GM21390 (cell line): ENCODE measurements around the gene CFAP221.
A peak's percentile ranks its signal among the peaks of the same experiment; 100 is the strongest.

Experiments used
- ATAC-seq: cut with Tn5 transposase; IDR thresholded peaks from one replicate; pipeline ENCODE4 v1.9.1; 2021; ENCODE audit not compliant: unreplicated experiment

The CFAP221 gene

DNA sequence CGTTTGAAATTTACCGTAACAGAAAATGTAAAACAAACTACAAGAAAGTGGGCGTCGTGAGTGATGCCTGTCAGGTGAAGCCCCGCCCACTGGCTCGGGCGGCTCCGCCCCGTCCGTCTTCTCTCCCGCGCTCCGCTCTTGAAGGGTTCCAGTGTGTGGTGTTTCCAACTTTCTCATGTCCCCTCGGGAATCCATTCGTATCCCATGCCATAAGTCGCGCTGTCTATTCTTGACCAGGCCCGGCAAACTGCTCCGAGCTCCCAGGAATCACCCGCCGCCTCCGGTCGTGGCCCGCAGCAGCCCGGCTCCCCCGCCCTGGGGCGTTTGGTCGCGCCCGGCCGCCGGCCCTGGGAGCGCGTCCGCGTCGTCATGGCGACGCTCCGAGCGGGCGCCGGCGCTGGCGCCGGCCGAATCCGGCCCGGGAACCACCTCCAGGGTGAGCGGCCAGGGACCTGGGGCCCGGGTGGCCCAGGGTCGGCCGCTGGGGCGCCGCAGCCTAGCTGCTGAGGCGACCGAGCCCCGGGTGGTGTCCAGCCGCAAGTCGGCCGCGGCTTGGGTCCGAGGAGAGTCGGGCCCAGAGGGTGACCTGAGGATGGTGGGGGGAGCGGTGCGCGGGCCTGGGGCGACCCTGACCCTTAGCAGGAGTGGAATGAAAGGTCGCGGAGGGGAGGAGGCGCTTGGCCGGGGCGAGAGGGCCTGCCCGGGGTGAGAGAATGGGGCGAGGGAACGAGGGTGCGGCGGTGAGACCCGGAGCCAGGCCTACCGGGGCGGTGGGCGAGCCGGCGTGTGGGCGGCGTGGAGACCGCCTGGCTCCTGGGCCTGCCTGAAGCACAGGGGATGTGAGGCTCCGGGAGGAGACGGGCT is at the start of gene CFAP221:
Gene CFAP221, plus strand, starts transcription at position 375 of the 864 bp plus-strand sequence. CDS start 1,683 bp downstream, outside the sequence.
- ATAC-seq = peak; percentile 88

DNA sequence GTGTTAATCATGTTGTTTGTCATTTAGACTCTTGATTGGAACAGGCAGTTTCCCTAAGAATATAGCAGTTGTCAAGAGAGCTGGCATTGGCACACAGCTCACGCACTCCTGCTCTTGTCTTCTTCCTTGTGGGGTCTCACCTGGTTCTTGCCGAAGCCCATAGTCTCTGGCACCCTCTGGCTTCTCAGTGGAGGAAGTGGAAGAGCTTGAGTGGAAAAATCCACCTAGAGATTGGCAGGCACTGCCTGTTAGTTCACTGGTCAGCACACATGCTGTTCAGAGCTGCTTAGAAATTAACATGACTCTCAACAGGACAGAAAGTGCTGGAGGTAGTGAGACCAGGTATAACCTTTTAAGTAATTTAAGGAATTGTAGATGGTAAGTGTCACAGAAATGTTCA is 48.3 kb upstream of the CFAP221 start:
- ATAC-seq = no peak

DNA sequence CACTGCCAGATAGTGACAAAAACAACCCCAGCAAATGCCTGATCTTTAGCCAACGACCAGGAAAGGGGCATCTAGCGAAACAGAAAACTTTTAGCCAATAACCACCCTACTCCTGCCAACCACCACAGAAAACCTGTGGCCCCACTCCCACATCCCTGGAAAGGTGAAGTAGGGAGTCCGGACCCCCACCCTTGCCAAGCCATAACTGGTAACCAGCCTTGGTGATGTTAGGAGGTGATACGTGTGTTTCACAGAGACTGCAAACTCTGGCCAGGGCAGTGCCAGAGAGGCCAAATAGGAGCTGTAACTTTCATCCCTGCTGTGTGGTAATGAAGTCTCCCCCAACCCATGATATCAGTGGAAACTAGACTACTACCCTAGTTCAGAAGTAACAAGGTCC is 47.6 kb upstream of the CFAP221 start:
- no peak for ATAC-seq

DNA sequence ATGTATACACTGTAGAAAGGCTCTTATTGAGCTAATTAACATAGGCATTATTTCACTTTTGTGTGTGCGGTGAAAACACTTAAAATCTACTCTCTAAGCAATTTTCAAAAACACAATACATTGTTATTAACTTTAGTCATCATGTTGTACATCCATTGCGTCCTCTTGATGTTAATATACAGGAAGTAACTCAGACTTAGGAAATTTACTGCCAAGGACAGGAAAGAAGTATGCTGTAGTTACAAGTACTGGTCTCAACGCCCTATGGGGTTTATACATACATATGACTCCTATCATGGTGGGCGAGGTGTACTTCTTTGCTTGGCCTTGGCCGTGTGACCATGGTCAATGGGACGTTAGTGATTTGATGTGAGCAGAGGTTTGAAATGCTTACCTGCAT is 35.5 kb upstream of the CFAP221 start:
- ATAC-seq = no peak

DNA sequence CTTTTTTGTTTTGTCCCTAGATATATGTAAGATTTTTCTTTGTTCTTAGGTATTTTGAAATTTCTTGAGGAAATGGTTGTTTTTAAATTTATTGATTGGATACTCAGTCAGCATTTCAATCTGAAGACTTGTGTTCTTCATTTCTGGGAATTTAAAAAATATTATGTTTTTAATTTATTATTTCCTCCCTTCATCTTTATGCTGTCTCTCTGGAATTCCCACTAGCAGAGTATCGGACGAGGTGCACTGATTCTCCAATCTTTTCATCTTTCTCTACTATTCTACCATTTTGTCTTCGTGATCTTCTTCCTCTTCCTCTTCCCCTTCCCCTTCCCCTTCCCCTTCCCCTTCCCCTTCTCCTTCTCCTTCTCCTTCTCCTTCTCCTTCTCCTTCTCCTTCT is 32.3 kb upstream of the CFAP221 start:
- no peak for ATAC-seq

DNA sequence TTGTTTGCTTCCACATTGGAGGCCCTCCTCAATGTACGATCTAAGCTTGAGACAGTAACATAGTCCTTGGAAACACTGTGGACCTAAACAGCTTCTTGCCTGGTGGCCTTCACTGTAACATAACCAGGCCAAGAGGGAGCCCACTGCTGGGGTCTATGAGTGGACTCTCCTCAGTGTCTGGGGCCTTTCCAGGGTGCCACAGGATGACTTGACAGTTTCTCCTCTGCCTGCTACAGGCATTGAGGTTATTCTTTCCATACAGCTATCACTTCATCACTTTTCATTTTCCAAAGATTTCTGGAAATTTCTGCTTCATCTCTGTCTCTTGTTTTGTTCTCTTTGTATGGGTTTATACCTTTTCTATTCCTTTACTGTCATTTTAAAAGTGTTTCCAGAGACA is 31.3 kb upstream of the CFAP221 start:
- ATAC-seq = no peak

DNA sequence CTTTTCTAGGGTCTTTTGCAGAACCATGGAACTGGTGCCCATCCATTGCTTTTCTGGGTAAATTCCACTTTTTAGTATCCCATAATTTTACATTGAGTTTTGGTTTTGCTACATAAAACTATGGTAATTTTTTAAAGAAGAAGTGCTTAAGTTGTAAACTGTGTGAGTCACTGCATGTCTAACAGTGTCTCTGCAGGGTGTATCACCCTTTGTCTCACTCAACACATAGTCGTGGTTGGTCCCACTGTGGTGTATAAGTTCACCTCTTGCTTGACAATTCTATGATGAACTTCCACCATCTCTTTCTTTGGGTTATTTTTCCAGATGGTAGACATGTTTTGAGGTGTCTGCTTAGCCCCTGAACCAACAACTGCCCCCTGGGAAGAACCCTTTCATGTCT is 30.4 kb upstream of the CFAP221 start:
- no peak for ATAC-seq

DNA sequence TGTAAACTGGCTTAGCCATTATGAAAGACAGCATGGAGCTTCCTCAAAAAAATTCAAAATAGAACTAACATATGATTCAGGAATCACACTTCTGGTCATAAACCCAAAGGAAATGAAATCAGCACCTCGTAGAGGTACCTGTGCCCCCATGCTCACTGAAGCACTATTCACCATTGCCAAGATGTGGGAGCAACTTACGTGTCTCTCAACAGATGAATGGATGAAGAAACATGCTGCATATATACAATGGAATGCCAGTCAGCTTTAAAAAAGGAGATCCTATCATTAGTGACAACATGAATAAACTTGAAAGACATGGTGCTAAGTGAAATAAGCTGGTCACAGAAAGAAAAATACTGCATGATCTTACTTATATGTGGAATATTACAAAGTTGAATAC is 28.1 kb upstream of the CFAP221 start:
- no peak for ATAC-seq

DNA sequence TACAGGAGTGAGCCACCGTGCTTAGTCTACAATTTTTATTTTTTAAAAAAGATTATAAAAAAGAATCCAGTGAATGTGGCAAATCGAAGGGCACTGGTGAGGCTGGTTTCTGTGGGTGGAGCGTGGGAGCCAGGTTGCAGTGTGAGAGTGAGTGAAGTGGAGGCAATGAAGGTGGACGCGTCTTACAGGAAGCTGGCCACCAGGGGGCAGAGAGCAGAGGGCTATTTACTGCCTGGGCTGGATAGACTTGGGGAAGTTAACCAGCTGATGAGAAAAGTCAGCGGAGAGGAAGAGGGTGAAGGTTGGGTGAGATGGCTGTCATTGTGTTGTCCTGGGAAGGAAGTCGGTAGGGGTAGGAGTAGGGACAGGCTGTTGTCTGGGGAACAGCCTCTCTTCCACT is 26.8 kb upstream of the CFAP221 start:
- peak; percentile 87 for ATAC-seq

DNA sequence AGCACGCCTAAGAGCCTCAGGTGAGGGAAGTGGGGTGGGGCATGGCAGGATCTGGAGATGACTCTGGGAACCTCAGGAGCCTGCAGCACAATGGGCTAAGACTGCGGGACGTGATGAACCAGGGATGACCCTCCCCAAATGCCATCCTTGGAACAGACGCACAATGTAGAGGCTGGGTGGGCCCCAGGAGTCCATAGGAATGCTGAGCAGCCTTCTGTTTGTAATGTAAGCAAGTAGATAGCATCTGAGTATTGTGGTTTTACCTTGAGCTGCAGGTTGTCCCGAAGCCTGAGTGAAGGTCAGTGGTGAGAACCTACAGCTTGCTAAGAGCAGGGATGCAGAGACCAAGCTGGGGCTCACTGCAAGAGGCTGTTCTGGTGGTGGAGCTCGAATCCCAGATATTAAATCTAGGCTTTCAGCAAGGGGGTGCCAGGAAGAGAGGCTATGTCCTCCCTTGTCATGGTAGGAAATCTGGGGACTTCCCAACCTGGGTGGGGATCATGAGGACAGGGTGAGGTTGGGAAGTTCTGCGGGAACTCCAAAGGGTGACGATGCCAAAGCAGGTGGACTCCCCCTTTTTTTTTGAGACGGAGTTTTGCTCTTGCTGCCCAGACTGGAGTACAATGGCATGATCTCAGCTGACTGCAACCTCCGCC is 25.7 kb upstream of the CFAP221 start:
- no peak for ATAC-seq

DNA sequence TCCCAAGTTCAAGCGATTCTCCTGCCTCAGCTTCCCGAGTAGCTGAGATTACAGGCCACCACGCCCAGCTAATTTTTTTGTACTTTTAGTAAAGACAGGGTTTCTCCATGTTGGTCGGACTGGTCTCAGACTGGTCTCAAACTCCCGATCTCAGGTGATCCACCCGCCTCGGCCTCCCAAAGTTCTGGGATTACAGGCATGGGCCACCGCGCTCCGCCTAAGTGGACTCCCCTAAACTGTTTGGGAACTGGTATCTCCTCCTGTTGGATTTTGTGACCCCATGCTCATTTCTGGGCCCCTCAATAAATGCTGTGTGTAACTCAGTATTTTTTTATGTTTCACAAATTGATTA is 25.2 kb upstream of the CFAP221 start:
- ATAC-seq = no peak

DNA sequence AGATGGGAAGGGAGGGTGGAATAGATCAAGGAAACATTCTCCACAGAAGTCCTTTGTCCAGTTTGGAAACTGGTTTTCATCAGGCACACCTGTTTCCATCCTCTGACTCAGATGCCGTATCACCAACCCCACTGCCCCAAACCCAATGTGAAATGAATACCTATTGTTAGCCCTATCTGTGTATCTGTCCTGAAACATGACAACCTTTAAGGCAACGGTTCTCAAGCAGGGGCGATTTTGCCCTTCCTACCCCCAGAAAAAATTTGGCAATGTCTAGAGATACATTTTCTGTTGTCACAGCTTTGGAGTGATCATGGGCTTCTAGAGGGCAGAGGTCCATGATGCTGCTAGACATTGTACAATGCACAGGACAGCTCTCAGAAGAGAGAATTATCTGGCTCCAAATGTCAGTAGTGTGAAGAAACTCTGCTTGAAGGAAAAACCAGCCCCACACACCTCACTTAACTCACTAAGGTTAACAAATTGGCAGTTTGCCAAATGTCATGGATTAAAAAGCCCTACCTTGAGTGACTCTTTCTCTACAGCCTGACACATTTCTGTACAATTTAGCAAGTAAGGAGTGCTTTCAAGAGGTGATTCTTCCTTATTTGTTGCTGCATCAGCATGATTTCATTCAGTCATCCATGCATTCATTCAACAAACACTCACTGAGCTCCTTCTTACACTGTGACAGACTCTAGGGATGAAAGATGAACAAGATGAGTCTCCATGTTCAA is 23.4 kb upstream of the CFAP221 start:
- no peak for ATAC-seq

DNA sequence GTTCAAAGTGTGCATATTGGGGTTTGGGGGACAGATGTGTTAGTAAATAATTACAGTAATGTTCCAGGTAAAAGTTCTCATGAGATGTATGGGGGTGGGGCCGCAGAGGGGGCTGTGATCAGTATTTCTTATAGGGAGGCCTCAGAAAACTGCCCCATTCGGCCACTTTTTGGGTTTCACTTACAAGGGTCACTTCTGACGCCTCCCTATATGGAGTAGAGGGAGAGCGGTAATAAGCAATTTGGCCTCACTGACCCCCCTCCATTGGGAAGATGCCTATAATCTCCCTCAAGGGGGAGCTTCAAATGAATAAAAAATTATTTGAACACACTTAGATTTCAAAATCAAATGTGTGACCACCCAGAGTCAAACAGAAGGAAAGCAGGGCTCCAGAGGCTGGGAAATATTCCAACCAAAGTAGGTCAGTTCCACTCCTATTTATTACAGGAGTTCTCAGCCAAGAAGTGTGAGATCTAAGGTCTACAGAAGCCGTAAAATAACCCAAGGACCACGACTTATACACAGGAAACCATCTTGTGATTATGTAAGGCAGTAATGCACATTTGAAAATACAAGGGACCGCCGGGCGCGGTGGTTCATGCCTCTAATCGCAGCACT is 22.7 kb upstream of the CFAP221 start:
- ATAC-seq = no peak

DNA sequence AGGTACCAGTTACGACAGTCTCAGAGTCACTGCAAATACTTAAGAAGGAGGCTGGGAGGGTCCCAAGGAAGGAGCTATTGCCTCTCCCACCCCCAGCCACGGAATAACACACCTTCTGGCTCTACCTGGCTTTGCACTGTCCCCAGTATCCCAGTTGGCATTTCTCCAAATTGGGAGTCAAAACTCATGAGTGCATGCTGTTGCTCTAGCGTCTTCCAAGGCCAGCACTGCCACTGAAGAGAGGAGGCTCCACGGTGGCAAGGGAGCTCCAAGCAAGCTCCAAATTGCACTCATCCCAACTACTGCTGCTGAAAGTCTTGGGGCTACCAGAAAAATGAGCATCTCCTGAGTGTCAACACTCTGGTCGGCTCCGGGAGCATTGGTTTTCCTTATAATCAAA is 21.6 kb upstream of the CFAP221 start:
- ATAC-seq = no peak

DNA sequence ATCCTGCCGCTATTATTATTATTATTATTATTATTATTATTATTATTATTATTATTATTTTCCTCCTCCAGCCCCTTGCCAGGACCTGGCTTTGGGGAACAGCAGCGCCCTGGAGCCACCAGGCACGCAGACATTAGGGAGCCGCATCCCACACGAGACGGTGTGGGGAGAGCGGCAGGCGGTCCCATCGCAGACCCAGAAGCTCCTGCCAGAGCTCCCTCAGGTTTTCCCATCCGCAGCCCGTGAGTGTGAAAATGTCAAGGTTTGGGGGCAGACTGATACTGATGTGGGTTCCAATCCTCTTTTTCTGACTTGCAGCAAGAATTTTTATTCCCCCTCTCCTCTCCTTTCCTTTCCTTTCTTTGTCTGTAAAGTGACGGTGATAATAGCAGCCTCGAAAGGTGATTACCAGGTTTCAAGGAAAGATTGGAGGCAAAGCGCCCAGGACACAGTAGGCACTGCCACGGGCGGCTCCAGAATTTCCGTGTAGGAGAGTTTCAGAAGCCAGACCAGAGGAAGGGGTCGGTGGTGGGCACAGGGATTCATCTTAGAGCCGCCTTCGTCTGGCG is 20.8 kb upstream of the CFAP221 start:
- no peak for ATAC-seq

DNA sequence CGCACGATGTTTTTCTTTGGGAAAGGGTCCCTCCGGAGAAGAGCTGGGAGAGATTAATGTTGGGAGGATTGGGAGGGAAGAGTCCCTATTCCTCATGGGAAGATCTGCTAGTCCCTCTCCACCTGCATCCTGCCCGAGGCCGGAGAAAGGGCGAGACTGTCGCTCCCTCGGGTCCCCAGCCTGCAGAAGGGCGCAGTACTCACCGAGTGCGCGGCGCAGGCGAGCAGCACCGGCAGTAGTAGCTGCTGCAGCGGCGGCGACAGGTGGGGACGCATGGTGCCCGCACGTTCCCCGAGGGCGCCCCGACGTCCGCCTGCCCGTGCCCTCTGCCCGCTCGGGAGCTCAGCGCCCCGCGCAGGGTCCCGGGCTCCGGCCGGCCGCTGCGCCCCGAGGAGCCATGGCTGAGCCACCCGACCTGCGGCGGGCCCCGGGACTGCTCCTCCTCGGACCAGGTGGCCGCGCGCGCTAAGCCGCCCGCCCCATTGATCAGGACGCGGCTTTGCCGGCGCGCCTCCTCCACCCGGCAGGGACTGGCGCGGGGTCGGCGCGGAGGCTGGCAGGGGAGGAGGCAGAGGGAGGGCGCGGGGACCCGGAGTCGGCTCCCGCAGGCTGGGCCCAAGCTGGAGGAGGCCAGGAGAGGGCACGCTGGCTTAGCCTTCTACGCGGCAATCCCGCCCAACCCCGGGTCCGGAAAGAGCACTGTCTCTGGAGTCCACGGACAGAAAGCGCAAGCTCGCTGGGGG is 20.1 kb upstream of the CFAP221 start, which contains the start of gene SCTR:
Gene SCTR, minus strand, starts transcription at position 532 of the 743 bp plus-strand sequence. Its CDS starts 257 bp downstream, at position 275.
- no peak for ATAC-seq

DNA sequence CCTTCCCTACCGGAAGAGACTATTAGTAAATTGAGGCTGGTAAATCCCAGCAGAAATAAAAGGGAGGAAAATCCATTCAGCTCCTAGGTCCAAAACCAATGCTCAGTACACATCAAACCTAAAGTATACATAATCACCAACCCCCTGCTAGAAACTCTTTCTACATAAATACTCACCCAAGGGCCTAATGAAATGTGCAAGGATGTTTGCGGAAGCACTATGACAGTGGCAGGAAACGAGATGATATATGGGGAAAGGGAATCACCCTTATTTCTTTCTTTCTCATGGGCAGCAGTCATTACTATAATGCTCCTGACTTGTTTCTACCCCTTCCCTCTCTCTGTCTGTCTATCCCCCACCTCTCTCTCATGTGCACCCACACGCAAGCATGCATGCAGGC is 18.6 kb upstream of the CFAP221 start:
- no peak for ATAC-seq

DNA sequence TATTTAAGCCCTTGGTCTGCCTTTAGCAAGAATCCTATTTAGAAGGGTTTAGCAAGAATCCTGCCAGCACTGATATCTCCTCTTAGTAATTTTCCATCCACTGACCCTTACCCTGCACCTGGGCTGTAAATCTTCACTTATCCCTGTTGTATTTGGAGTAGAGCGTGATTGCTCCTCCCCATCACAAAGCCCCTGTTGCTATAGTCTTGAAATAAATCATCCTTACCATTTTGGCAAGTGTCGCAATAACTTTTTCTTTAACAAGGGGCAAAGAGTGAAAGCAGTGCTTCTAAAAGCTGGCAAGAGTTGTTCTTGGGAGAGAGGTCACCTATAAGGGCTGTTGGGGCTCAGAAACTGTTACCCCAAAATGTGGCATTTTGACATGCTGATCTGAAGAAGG is 16.2 kb upstream of the CFAP221 start:
- no peak for ATAC-seq

DNA sequence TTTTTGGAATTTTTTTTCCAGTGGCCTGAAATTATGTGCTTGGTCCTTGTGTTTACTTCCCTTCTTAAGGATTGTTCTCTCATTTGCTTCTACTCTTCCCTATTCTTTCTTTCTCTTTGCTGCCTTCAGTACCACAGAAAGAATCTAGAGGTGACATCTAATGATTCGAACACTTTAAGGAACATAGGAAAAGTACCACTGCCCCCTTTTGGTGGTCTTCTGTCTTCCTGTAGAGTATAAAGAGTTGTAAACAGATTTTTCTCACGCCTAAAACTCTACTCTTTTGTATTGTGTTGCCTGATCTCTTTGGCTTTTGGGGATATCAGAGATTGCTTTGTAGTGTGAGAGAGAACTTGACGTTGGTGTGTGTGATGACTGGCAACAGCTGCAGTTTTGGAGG is 13.0 kb upstream of the CFAP221 start:
- ATAC-seq = no peak

DNA sequence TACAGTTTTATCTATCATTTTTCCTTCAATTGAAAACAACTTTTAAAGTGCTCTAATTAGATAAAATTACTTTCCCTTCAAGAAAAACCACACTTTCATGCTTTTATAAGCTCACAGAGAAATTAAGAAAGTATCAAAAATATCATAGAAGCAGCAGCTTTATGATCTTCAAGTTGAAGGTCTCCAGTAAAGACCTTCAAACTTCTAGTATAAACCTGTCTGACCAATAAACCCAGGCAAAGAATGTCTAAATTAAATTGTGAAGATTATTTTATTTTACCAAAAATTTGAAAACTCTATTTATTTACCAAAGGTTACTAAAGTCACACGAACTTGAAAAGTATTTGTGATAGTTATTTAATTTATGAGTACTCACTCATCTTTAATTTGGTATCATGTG is 10.7 kb upstream of the CFAP221 start:
- ATAC-seq = no peak
